HG03571 (cell line): ENCODE results near the gene UNC79.

Source experiments
- ATAC-seq: cut with Tn5 transposase; IDR thresholded peaks from one replicate; pipeline ENCODE4 v1.9.1; 2021; ENCODE audit not compliant: unreplicated experiment

Gene UNC79

DNA sequence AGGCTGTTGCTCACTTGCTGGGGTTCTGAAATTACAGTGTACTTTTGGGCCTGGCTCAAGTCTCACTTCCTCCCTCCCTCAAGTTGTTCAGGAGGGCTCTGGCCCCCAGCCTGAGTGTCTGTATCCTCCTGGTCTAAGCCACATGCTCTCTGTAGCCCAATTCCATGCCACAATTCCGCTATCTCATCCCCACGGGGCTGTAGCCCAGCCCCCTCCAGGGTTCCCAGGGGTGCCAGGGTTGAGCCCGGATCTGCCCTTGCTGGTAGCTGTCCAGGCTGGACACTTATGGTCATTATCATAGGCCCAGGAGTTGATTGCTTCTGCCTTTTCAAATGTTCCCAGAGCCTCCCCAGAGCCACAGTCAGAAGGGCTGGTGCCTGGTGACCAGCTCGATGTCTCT lies 292.3 kb downstream of the UNC79 start:
- no peak for ATAC-seq

- no peak for ATAC-seq
Measured at GRCh38 chr14:93725002-93725582, 294.4 kb downstream of the UNC79 start.

GRCh38 chr14:93725993-93726392 lies 295.3 kb downstream of the UNC79 start:
- no peak for ATAC-seq

DNA sequence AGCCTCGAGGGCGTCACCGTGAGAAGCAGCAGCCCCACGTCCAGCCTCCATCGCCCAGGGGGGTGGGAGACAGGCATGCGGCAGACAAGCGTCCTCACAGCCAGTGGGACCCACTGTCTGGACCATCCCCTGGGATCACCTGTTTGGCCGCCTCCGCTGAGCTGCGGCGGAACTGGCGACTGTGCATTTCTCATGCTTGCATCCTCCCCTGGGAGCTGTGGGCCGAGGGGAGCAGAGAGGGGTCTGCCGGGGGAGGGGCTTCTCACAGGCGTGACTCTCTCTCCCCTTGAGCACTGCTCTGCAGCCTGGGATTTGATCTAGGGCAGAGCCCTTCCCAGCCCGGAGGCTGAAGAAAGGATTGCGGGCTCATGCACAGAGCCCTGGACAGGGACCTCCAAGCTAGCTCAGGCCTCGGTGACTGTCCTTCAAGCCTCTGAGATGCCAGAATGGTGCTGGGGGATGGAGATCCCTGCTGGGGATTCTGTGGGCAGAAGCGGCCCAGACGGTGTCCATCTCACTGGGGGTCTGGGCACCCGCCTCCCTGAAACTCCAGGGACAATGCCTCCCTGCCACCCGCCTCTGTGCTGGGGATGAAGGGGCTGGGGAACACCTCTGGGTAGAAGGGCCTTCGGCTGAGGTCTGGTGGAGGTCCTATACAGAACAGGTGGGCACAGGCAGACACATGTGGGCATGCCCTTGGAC lies 296.5 kb downstream of the UNC79 start:
- no peak for ATAC-seq

GRCh38 chr14:93727917-93728650 lies 297.3 kb downstream of the UNC79 start:
- no peak for ATAC-seq

DNA sequence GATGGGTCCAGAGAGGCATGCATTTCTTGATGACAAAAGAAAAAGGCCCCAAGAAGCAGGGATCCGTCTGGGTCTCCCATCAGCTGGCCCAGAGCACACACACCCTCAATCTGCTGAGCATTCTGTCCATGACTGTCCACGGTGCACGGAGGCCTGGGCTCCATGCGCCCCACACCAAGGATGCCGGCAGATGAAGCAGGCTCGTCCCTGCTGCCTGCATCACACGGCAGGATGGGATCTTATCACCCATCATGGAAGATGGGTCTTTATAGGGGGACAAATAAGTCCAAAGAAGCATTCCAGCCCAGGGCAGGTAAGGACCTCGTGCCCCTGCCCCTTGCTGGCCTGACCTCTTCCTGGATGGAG lies 297.9 kb downstream of the UNC79 start:
- ATAC-seq = no peak

GRCh38 chr14:93729993-93730392 lies 299.3 kb downstream of the UNC79 start:
- no peak for ATAC-seq

DNA sequence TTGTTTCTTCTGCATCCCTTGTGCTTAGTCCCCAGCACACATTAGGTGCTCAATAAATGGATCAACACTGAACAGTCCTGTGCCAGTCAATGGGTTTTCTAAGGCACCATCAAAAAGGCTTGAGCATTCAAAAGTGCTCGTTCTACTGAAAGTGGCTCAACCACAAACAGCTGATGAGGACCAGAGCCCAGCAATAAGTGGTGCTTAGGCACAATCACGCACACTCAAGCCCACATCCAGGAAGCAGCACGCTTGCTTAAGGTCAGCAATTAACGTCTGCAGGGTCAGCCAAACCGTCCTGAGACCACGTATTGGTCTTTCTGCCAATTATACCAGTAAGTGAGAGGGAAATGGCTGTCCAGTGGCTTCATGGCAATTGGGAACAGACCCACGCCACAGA lies 301.0 kb downstream of the UNC79 start:
- no peak for ATAC-seq

DNA sequence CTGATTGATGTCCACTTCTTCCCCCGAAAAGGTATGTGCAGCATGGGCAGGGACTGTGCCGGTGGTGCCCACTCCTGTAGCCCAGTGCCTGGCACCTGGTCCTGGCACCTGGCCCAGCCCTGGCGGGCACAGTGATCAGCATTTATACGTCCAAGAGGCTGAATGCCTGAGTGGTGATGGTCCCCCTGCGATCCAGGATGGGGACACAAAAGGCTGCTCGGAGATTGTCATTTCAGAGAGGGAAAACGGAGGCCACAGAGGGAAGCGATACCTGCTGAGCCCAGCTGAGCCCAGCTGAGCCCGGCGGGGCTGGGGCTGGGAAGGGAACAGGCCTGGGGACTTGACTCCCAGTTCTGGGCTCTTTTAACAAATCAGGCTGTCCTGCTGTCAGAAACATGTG lies 301.8 kb downstream of the UNC79 start:
- no peak for ATAC-seq

- ATAC-seq = no peak
Measured at GRCh38 chr14:93733231-93733630, 302.5 kb downstream of the UNC79 start.

DNA sequence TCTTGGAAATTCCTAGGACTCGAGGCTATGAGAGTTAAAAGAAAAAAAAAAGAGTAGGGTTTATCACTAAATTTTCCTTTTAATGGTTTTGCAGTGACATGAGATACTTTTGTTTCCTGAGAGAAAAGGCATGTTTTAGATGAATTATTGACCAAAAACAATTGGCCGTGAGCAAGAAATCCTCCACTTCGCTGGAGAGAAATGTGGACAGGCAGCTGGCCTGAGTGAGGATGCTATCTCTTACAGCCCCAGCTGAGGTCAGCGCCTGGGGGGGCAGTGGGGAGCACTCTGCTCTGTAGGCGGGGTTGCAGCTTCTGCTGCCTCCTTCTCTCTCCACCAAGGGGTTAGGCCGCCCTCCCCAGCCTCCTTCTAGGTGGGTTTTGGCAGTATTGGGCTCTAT lies 302.9 kb downstream of the UNC79 start:
- ATAC-seq = no peak

GRCh38 chr14:93734086-93734822 lies 303.5 kb downstream of the UNC79 start:
- no peak for ATAC-seq

- ATAC-seq = no peak
Measured at GRCh38 chr14:93735206-93735605, 304.5 kb downstream of the UNC79 start.

- no peak for ATAC-seq
Measured at GRCh38 chr14:93736378-93737014, 305.8 kb downstream of the UNC79 start.

DNA sequence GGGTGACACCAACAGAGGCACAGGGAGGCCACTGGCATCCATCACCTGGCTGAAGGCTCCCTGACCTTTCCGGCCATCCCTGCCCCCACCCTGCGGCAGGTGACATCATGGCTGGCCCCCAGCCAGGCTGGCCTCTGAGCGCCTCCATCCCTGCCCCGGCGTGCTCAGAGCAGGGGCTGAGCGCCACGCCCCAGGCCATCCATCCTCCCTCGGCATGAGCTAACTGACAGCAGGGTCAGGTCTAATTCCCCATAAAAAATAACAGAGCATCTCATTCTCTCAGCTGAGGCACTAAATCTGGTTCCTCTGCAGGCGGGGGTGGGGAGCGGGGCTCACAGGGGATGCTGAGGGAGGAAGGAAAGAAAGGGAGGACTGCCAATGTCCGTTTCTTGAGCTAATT lies 306.9 kb downstream of the UNC79 start:
- no peak for ATAC-seq

- no peak for ATAC-seq
Measured at GRCh38 chr14:93741556-93742230, 311.0 kb downstream of the UNC79 start.

DNA sequence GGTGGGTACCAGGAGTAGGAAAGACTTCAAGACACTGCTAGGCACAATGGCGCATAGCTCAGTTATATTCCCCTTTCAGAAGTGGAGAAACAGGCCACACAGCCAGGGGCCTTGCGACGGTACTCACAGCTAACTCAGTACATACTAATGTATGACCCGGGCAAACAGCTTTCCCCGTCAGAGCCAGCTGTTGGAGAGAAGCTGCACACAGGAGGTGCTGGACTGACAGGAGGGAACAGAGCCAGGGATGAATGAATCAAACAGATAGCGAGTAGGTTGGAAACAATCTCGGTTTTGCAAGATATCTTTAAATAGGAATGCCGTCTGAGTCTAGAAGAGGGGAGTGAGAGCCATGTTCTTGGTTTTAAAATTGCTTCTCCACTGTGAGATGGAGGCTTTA lies 312.0 kb downstream of the UNC79 start:
- ATAC-seq = no peak

DNA sequence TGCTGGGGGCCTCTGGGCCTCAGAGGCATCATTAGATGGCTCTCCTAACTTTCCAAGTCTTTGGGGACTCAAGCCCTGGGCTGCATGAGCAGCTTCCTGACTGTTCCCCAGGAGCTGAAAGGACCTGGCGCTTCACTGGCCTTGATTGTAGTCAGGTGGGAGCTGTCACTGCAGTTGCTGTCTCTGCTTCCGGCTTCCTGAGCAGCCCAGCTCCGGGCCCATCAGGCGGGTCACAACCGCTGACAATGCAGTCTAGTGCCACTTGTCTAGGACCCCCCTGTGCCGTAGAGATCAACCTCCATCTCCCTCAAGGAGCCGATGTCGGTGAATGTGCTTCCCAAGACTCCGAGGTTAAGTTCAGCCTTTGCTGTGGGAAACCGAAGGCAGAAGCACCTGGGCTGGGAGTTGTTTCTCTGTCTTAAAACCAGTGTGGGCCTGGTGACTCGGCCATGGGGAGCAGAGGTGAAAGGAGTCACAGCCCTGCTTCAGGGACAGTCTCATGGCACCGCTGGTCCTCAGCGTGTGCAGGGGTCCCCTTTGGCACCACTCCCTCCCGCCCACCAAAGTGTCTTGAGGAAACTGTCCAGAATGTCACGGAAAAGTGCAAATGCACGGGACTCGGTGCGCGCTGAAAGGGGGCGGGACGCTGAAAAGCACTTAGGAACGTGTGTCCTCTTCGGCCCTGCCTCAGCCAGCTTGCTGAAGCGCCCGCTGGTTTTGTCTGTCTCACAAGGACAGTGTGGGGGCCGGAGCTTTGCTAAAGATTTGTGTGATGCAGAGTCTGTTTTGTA lies 312.7 kb downstream of the UNC79 start:
- no peak for ATAC-seq

GRCh38 chr14:93744176-93744575 lies 313.4 kb downstream of the UNC79 start:
- ATAC-seq = no peak

DNA sequence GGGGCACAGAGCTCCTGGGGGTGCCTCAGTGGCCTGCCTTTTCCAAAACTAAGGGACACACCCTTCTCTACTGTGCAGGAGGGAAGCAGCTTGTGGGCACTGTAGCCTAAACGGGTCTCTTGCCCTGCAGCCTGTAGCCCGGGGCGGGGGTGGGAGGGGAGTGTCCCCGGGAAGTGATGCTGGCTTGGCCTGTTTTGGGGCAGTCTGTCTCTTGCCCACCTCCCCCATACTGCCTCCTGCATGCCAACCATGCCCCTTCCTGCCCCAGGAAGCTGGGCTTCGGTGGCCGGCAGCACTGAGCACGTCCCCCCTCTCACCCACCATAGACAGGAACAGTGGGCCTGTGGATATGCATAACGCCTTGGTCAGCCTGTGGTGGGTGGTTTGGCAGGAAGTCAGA lies 314.1 kb downstream of the UNC79 start:
- no peak for ATAC-seq
